ENCODE measurements around the gene PIP5K1B.

GRCh38 chr9:68804911-68805889 is 100.2 kb downstream of the PIP5K1B start:
- TF ChIP-seq ZNF274 (IDR thresholded peaks at IDR 0.05; ENCODE audit: low read depth, low read length) = no peak
- TF ChIP-seq SUZ12 (IDR thresholded peaks at IDR 0.05; ENCODE audit: extremely low read depth, insufficient read depth, insufficient read length) = no peak
- no peak for TF ChIP-seq YY1 (IDR thresholded peaks at IDR 0.05; ENCODE audit: insufficient read depth, insufficient read length)

Data from NT2/D1 (cell line).